Loucy (cell line): ENCODE measurements around the gene NPFF.

Experiments
- H2AFZ ChIP-seq: fragments of 200-600 bp; sonication (generic); 2 replicates; pipeline ENCODE4 v1.6.0; 2016; ENCODE audit warnings: antibody characterized with exemption, mild to moderate bottlenecking, low read length, moderate library complexity
- H3F3A ChIP-seq: fragments of 200-600 bp; 2 replicates; pipeline ENCODE4 v1.6.0; 2016; ENCODE audit warnings: antibody characterized with exemption, low read depth, mild to moderate bottlenecking
- H3K27me3 ChIP-seq: fragments of 200-600 bp; sonication (generic); 2 replicates; pipeline ENCODE4 v1.6.1; 2014; ENCODE audit warnings: low read length, mild to moderate bottlenecking; ENCODE audit not compliant: insufficient read depth, poor library complexity, severe bottlenecking
- H3K36me3 ChIP-seq: fragments of 200-600 bp; sonication (generic); 2 replicates; pipeline ENCODE4 v1.6.1; 2016; ENCODE audit warnings: low read length; ENCODE audit not compliant: insufficient read depth
- H3K4me1 ChIP-seq: fragments of 200-600 bp; sonication (generic); 2 replicates; pipeline ENCODE4 v1.5.1; 2014; ENCODE audit warnings: low read length, mild to moderate bottlenecking; ENCODE audit not compliant: insufficient read depth, poor library complexity, severe bottlenecking
- H3K4me2 ChIP-seq: fragments of 200-600 bp; sonication (generic); 2 replicates; pipeline ENCODE4 v1.6.0; 2014; ENCODE audit warnings: antibody characterized with exemption, low read length, low read depth, mild to moderate bottlenecking; ENCODE audit not compliant: poor library complexity, severe bottlenecking
- H3K4me3 ChIP-seq: fragments of 200-600 bp; sonication (generic); 2 replicates; pipeline ENCODE4 v1.5.1; 2014; ENCODE audit warnings: low read length, mild to moderate bottlenecking, mixed read lengths; ENCODE audit not compliant: poor library complexity, severe bottlenecking
- H3K79me2 ChIP-seq: fragments of 200-600 bp; sonication (generic); 2 replicates; pipeline ENCODE4 v1.6.1; 2014; ENCODE audit warnings: low read length; ENCODE audit not compliant: insufficient read depth
- H3K9ac ChIP-seq: fragments of 200-600 bp; sonication (generic); 2 replicates; pipeline ENCODE4 v1.6.0; 2014; ENCODE audit warnings: mild to moderate bottlenecking, low read depth, low read length, moderate library complexity; ENCODE audit not compliant: poor library complexity, severe bottlenecking
- H3K9me2 ChIP-seq: fragments of 200-600 bp; sonication (generic); replicated peaks from 2 replicates; pipeline ENCODE4 v1.6.1; 2016; ENCODE audit warnings: low read depth, low read length, mixed read lengths
- H3K9me3 ChIP-seq: fragments of 200-600 bp; sonication (generic); 2 replicates; pipeline ENCODE4 v1.6.1; 2014; ENCODE audit warnings: mild to moderate bottlenecking, antibody characterized with exemption, low read length, low read depth; ENCODE audit not compliant: insufficient read depth
- H4K20me1 ChIP-seq: fragments of 200-600 bp; sonication (generic); 2 replicates; pipeline ENCODE4 v1.6.0; 2014; ENCODE audit warnings: antibody characterized with exemption, low read length, mild to moderate bottlenecking; ENCODE audit not compliant: insufficient read depth, poor library complexity, severe bottlenecking
- EZH2phosphoT487 ChIP-seq: fragments of 200-600 bp; IDR thresholded peaks from 2 replicates; pipeline ENCODE4 v1.6.1; 2018; ENCODE audit warnings: antibody characterized with exemption, mild to moderate bottlenecking, moderate library complexity, borderline replicate concordance
- TF ChIP-seq, protein P1 (sequence below): fragments of 200-600 bp; sonication (generic); conservative IDR thresholded peaks from 2 replicates; pipeline ENCODE4 v1.5.1; 2014; ENCODE audit warnings: mild to moderate bottlenecking, antibody characterized with exemption, low read length

Gene NPFF

DNA sequence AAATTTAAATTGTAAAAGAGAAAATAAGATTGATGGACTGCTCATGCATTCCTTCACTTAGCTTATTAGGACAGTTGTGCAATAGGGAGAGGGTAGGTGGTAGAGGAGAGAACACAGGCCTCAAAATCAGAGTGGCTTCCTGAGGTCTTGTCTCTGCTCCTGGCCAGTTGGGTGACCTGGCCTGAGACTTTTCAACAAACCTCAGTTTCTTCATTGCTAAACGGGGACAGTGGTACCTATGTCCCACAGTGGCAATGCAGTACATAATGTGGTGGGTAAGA, 10.6 kb downstream of the NPFF start:
- Histone ChIP-seq H3K4me1 (peaks cover 42% of the 10 kb centered on the region), H3K9me2 (no peaks in the 10 kb centered on the region), H3K36me3 (no peaks in the 10 kb centered on the region), H4K20me1 (no peaks in the 10 kb centered on the region), H3K9me3 (no peaks in the 10 kb centered on the region), H3K27me3 (no peaks in the 10 kb centered on the region), H3F3A (no peaks in the 10 kb centered on the region), H3K4me3 (no peak overlapping the region), H3K4me2 (no peak overlapping the region), H2AFZ (no peak overlapping the region), H3K79me2 (peaks cover 13% of the 10 kb centered on the region), H3K9ac (no peak overlapping the region)
- no peak for TF ChIP-seq EZH2phosphoT487
- TF ChIP-seq, protein P1, sequence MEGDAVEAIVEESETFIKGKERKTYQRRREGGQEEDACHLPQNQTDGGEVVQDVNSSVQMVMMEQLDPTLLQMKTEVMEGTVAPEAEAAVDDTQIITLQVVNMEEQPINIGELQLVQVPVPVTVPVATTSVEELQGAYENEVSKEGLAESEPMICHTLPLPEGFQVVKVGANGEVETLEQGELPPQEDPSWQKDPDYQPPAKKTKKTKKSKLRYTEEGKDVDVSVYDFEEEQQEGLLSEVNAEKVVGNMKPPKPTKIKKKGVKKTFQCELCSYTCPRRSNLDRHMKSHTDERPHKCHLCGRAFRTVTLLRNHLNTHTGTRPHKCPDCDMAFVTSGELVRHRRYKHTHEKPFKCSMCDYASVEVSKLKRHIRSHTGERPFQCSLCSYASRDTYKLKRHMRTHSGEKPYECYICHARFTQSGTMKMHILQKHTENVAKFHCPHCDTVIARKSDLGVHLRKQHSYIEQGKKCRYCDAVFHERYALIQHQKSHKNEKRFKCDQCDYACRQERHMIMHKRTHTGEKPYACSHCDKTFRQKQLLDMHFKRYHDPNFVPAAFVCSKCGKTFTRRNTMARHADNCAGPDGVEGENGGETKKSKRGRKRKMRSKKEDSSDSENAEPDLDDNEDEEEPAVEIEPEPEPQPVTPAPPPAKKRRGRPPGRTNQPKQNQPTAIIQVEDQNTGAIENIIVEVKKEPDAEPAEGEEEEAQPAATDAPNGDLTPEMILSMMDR, result no peak

DNA sequence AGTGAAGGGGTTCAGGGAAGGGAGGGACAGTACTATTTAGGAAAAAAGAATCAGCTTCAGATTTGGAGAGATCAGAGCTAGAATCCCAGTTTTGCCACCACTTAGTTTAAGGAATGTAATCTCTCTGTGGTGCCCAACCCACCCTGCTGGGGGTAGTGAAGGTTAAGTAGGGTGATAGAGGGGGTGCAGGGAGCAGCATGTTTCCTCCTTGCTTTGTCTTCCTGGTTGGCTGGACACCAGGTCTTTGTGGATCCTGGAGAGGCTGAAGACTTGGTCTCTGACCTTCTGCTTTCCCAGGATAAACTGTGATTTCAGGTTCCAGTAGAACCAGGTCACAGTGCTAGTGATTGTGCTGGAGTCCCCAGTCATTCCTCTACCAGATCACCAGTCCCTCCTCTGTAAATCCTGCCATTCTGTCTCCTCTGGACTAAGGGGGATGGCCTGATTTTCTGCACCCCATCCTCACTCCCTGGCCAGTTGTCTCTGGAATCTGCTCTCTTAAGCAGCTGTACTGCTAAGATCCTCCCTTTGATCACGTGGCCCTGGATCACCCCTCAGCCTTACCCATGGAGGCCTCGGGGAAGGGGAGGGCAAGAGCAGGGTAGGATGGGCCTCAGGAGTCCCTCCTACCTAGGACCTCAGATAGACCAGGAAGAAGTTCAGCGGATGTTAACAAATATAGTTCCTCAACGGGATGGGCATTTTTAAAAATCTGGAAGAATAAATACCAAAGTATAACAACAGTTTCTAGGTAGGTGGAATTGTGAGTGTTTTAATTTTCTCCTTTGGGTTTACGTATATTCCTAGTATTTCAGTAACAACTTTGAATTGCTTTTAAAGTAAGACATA, 11.2 kb downstream of the NPFF start:
- Histone ChIP-seq H3F3A (no peaks in the 10 kb centered on the region), H2AFZ (no peak overlapping the region), H3K4me2 (no peak overlapping the region), H3K9me2 (no peaks in the 10 kb centered on the region), H3K36me3 (no peaks in the 10 kb centered on the region), H3K4me1 (peaks cover 39% of the 10 kb centered on the region), H3K9me3 (no peaks in the 10 kb centered on the region), H3K79me2 (peaks cover 11% of the 10 kb centered on the region; the same call in 1 of the 2 replicates), H4K20me1 (no peaks in the 10 kb centered on the region), H3K27me3 (no peaks in the 10 kb centered on the region), H3K4me3 (no peak overlapping the region), H3K9ac (no peak overlapping the region)
- TF ChIP-seq, protein P1, result no peak
- no peak for TF ChIP-seq EZH2phosphoT487

DNA sequence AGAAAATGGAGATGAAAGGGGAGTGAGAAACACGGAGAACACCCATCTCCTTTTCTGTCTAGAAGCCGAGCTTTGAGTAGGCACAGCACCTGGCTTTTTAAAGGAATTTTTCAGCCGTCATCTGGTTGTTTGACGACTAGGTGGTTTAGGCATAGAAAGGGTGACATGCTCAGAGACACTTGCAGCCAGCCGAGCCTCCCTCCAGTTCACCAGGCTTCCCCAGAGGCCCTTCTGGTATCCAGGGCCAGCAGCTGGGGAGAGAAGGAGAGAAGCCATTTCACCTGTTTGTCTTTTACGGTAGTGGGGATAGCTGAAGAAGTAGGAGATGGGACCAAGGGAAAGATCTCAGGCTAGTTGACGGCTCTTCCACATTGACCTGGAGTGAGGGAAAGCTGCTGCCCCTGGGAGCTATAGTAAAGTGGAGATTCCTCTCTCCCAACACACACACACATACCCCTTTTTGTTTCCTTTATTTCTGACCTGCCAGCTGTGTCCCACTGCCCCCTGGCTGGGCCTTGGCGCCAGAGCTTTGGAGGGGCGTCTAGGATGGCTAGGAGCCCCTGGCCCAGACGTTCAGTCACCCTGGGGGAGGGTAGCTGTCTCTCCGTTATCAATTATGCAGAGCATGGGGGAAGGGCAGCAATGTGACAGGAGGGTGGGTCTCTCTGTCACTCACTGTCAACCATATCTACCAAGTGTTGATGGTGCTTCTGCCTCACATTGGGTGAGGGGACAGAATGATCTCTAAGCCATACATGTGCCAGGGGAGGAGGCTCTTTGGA, 13.5 kb downstream of the NPFF start:
- TF ChIP-seq, protein P1, result no peak
- no peak for TF ChIP-seq EZH2phosphoT487
- no peaks in the 10 kb centered on the region for H3K27me3 ChIP-seq
- no peaks in the 10 kb centered on the region for H3K9me2 ChIP-seq
- H3F3A ChIP-seq, result no peaks in the 10 kb centered on the region
- no peaks in the 10 kb centered on the region for H3K36me3 ChIP-seq
- H3K4me1 ChIP-seq, result peaks cover 31% of the 10 kb centered on the region
- H2AFZ ChIP-seq, result peak overlapping the region; percentile 68
- H3K4me2 ChIP-seq, result peak overlapping the region; percentile 90
- H3K4me3 ChIP-seq, result peak overlapping the region; percentile 75
- peak overlapping the region; percentile 64 for H3K9ac ChIP-seq
- no peaks in the 10 kb centered on the region for H4K20me1 ChIP-seq
- H3K9me3 ChIP-seq, result no peaks in the 10 kb centered on the region
- H3K79me2 ChIP-seq, result peaks cover 7% of the 10 kb centered on the region; the same call in 1 of the 2 replicates
